GM19324 (cell line): ENCODE measurements around the gene C9orf50.
A peak's percentile ranks its signal among the peaks of the same experiment; 100 is the strongest.
"Not testable (repeated sequence)": the region's sequence is repeated elsewhere in the genome, so short reads cannot be mapped to it uniquely, and the experiment has no call there.

ENCODE experiments used
- ATAC-seq: cut with Tn5 transposase; IDR thresholded peaks from one replicate; pipeline ENCODE4 v1.9.1; 2021; ENCODE audit warnings: mild to moderate bottlenecking, moderate library complexity; ENCODE audit not compliant: unreplicated experiment, low FRiP score

C9orf50 gene

GRCh38 chr9:129648092-129648763 lies 27.3 kb upstream of the C9orf50 start:
- ATAC-seq = no peak

DNA sequence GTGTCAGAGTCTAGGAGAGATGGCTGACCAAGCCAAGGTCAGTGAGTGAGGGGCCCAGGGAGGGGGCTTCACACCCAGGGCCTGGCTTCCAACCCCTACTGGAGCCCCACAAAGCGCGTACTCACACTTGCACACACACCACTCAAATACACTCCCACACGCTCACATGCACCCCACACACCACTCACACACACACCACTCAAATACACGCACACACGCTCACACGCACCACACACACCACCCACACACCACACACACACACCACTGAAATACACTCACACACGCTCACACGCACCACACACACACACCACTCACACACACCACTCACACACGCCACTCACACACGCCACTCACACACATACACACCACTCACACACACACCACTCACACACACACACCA lies 26.7 kb upstream of the C9orf50 start:
- ATAC-seq = no peak

GRCh38 chr9:129646654-129647053 lies 25.8 kb upstream of the C9orf50 start:
- ATAC-seq = no peak

DNA sequence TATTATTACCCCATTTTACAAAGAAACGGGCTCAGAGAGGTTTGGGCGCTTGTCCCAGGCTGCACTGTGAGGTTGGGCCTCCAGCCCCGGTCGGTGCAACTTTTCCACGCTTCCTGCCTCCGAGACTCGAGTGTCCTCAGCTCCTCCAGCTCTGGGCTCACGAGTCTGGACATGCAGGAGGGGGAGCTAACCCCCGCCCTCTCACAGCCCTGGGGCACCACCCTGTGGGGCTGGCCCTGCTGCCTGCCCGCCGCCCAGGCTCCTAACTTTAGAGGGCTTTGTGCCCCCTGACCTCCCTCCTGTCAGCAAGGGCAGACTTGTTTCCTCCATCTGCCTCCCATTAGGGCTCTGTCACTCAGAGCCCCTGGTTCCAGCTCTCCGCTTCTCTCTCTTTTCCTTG lies 25.4 kb upstream of the C9orf50 start:
- ATAC-seq = no peak

DNA sequence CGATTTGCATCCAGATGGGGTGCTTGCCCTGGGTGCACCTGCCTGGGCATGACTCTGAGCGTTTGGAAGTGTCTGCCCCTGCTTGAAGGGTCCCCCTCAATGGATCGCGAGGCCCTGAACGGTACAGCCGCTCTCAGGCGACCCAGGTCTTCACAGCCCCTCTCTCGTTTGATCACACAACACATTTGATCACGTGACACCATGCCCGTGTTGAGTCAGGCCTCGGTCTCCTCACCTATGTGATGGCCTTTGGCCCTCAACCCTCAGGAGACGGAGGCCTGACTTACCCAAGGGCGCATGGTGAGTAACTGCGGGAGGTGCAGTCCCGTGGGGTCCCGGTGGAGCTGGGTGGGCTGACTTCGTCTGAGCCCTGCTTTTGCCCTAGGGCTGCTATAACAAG lies 24.0 kb upstream of the C9orf50 start:
- ATAC-seq = no peak

DNA sequence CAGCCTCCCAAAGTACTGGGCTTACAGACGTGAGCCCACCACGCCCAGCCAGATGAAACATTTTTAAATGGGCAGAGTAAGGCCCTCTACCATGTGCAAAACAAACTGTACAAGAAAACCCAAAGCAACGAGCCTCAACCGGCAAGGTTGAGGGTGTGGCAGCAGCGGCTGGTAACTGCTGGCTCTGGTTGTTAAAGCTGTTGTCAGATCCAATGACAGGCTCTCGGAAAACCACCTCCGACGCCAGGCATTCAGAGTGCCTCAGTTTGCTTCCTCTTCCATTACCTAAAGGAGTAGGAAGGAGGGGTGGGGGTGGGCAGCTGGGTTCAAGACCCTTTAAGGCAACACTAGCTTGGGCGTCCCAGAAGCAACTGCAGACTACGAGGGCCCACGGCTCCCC lies 23.5 kb upstream of the C9orf50 start:
- no peak for ATAC-seq

DNA sequence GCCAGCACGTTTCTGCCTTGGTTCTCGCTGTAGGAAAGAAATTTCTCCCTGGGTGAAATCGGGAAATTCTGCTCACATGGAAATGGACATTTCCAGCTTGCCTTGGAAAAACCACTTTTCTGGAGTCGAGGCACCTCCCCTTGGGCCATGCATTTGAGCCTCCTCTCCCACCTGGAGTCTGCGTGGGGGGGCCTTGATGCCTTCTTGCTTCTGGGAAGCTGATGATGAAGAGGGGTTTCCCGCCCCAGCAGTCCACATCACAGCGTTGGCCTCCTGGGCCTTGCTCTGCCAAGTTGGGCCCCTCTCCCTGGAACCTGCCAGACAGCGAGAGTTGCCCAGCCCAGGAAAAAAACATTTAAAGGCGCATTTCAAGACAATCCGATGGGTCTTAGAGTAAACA lies 22.8 kb upstream of the C9orf50 start:
- no peak for ATAC-seq

DNA sequence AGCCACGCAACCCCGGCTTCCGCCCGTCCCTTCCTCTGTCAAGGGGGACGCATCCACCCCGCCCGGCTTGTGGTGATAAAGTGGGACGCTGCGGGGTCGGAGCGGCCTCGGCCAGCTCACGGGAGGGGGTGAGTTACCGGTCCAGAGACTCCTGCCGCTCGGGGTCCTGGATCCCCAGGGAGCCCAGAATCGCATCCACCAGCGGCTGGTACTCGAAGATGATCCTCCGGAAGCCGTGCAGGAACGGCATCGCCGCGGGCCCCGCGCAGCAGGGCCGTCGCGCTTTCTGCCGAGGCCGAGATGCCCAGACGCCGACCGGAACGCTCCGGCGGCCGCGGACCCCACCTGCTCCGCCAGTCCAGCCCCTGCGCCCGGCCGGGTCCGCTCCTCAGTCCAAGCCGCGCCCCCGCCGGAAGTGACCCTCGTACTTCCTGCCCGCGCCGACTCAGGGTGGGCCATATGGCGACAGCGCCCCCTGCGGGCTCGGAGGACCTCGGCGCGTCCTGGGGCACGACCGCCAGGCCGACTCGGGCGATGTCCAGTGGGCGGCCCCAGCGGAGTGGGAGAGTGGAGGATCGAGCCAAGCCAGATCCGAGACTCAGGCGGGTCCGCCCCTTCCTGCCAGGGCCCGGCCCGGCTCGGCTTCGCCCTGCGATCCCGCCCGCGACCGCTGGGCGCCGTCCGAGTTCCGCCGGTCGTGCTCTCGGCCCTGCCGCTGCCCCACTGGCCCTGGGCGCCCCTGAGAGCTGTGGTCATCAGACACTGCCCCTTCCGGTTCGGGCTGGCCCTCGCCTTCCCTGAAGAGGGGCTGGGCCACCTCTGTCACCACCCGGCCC lies 21.1 kb upstream of the C9orf50 start, which contains the start of gene ASB6:
ASB6 (minus strand) TSS at position 402 of the 836 bp plus-strand sequence; CDS start at position 250, 152 bp downstream.
- peak; percentile 89 for ATAC-seq

- ATAC-seq = no peak
Observed at GRCh38 chr9:129640871-129641749, 20.2 kb upstream of the C9orf50 start.

DNA sequence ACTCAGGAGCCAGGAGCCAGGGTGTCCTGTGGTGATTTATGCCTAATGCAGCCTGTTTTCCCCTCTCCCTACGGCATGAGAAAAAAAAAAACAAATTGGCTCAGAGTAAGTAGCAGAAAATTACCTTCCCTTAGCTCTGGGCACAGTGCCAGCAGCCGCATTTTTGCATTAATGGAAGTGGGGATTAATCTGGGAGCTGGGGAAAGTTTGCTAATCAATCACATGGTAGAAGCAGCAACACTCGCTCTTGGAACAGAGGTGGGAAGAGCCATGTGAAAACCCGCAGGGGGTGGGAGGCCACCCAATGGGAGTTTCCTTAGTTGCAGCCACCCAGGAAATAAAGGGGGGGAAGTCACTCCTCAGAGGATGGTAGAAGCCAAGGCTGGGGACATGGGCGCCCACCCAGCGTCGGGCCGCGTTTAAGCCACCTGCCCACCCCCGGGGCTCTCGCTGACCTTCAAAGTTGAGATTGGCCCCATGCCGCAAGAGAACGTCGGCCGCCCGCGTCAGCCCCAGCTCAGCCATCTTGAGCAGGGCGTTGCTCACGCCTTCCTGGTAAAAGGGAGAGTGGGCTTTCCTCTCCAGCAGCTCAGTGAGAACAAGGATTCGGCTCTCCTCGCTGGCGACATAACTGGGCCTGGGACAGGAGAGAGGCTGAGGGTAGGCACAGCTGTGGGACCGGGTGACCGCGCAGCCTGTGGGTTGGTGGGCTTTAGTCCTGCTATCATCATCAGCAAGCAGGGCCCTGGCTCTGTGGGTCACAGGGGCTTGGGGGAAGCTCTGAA lies 19.4 kb upstream of the C9orf50 start:
- ATAC-seq = no peak

GRCh38 chr9:129639756-129640085 lies 18.8 kb upstream of the C9orf50 start:
- no peak for ATAC-seq

- no peak for ATAC-seq
Observed at GRCh38 chr9:129639034-129639630, 18.2 kb upstream of the C9orf50 start.

DNA sequence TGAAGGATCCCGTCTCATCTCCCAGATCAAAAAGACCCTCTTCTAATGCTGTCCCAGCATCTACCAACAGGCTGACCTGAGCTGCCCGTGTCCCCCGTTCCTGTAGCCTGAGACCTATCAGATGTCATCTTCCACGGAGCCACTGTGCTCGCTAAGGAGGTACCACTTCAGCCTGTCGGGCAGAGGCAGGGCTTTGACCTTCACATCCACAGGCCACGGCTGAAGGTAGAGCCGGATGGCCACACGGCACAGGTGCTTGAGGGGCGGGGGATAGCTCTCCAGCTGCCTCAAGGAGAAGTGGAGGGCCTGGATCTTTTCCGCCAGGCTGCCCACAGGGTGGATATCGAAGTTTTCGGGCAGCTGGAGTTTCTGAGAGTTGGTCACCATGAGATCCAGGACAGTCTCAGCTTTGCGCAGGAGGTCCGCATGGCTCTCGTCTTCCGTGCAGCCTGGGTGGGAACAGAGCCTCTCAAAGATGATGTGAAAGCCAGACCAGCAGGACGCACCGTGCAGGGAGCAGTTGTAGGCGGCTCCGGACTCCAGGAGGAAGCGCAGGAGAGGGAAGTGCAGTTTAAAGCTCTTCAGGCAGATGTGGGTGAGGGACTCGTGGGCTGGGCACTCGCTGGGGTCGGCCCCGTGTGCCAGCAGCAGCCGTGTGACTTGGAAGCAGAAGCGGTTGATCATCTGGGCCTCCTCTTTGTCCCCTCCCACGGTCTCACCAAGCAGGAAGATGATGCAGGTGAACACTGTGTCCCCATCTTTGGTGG lies 17.0 kb upstream of the C9orf50 start:
- no peak for ATAC-seq

- no peak for ATAC-seq
Observed at GRCh38 chr9:129637102-129637501, 16.2 kb upstream of the C9orf50 start.

DNA sequence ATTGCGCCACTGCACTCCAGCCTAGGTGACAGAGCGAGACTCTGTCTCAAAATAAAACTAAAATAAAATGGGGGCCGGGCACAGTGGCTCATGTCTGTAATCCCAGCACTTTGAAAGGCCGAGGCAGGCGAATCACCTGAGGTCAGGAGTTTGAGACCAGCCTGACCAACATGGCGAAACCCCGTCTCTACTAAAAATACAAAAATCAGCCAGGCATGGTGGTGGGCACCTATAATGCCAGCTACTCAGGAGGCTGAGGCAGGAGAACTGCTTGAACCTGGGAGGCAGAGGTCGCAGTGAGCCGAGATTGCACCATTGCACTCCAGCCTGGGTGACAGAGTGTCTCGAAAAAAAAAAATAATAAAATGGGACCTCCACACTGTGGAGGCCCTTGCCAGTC lies 15.4 kb upstream of the C9orf50 start:
- not testable (repeated sequence) for ATAC-seq

- no peak for ATAC-seq
Observed at GRCh38 chr9:129635099-129636065, 14.5 kb upstream of the C9orf50 start.

GRCh38 chr9:129633848-129634247 lies 12.9 kb upstream of the C9orf50 start:
- no peak for ATAC-seq

GRCh38 chr9:129633207-129633606 lies 12.3 kb upstream of the C9orf50 start:
- ATAC-seq = no peak
